ENCODE measurements around the gene PPIE. TPM values are rescaled to one million over a fixed set of nuclear protein-coding genes. Genes with fewer than 3 reads are reported as not detected.

The PPIE gene
- total RNA-seq, 4 donors from 2014 or later = 9.8 to 43.3 (median 23.5) TPM

DNA sequence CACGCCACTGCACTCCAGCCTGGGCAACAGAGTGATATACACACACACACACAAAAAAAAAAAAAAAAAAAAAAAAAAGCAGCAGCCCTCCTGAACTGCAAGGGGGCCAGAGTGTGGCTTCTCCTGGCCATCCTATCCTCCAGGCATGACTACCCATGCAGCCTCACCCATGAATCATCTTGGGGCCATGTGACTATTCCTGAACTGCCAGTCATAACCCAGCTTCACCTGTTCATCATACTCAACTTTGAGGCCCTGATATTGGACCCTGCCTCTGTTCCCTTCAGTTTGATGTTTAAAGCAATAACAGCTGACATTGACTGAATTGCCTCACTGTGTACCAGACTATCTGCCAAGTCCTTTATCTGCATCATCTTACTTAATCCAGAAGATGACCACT lies 44.7 kb upstream of the PPIE start:
- Histone ChIP-seq H3K36me3 (no peaks in the 10 kb centered on the region), H3K27ac (no peak overlapping the region), H3K4me1 (peaks cover 0 to 19% (median 18%) of the 10 kb centered on the region in 4 donors), H3K27me3 (peaks cover 89% of the 10 kb centered on the region), H3K9me3 (no peaks in the 10 kb centered on the region), H3K4me3 (no peak overlapping the region)
- in situ Hi-C loops (cut with MboI; ENCODE audit: low pct_ligation_motif_present in 1 of 4, low pct_unique_long_range_greater_than_20kb in 1 of 4, low sequenced_read_pairs in 3 of 4) (no loop called here), intact Hi-C loops (cut with DNase I; ENCODE audit: low total_unique reads) (no loop called here)
- no peak for DNase-seq
- no peak for TF ChIP-seq EP300 (IDR thresholded peaks at IDR 0.05; ENCODE audit: low read depth)
- TF ChIP-seq POLR2A (IDR thresholded peaks at IDR 0.05) = no peak
- TF ChIP-seq POLR2AphosphoS5 (IDR thresholded peaks at IDR 0.05) = no peak
- TF ChIP-seq, protein P1, sequence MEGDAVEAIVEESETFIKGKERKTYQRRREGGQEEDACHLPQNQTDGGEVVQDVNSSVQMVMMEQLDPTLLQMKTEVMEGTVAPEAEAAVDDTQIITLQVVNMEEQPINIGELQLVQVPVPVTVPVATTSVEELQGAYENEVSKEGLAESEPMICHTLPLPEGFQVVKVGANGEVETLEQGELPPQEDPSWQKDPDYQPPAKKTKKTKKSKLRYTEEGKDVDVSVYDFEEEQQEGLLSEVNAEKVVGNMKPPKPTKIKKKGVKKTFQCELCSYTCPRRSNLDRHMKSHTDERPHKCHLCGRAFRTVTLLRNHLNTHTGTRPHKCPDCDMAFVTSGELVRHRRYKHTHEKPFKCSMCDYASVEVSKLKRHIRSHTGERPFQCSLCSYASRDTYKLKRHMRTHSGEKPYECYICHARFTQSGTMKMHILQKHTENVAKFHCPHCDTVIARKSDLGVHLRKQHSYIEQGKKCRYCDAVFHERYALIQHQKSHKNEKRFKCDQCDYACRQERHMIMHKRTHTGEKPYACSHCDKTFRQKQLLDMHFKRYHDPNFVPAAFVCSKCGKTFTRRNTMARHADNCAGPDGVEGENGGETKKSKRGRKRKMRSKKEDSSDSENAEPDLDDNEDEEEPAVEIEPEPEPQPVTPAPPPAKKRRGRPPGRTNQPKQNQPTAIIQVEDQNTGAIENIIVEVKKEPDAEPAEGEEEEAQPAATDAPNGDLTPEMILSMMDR (IDR thresholded peaks at IDR 0.05) = no peak
- 94% methylated on average over 1 of the region's 1 CpG; no CpG with 5 or more reads in 1 of the 2 donors for WGBS, 2 donors (ENCODE audit: low coverage in 1 of 2)

DNA sequence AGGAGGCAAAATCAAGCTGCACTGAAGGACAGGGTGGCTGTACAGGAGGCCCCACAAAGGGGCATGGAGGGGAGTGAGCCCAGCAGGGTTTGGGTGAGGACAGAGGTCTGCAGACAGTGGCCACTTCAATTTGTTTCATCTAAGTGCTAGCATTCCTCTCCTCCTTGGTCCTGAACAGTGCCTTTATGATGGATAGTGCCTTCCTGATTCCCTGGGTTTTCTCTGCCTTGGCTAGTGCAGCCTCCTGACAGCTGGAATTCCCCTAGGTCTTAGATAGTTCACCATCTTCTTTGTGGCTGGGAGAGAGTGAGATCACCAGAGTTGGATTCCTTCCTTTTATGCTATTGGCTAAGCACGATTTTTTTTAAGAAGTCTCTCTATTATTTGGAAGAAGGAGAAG lies 43.7 kb upstream of the PPIE start:
- peaks cover 81% of the 10 kb centered on the region for H3K27me3 ChIP-seq
- intact Hi-C loops (cut with DNase I; ENCODE audit: low total_unique reads) = no loop called here
- peaks cover 0 to 19% (median 18%) of the 10 kb centered on the region in 4 donors for H3K4me1 ChIP-seq
- no peak overlapping the region for H3K4me3 ChIP-seq
- no peak overlapping the region for H3K27ac ChIP-seq
- DNase-seq = no peak
- no peaks in the 10 kb centered on the region for H3K9me3 ChIP-seq
- WGBS, 2 donors (ENCODE audit: low coverage in 1 of 2) = 15% methylated on average over 1 of the region's 1 CpG; no CpG with 5 or more reads in 1 of the 2 donors
- in situ Hi-C loops (cut with MboI; ENCODE audit: low pct_ligation_motif_present in 1 of 4, low pct_unique_long_range_greater_than_20kb in 1 of 4, low sequenced_read_pairs in 3 of 4) = no loop called here
- no peaks in the 10 kb centered on the region for H3K36me3 ChIP-seq
- TF ChIP-seq EP300 (IDR thresholded peaks at IDR 0.05; ENCODE audit: low read depth) (no peak), POLR2AphosphoS5 (IDR thresholded peaks at IDR 0.05) (no peak), POLR2A (IDR thresholded peaks at IDR 0.05) (no peak)
- TF ChIP-seq, protein P1 (IDR thresholded peaks at IDR 0.05) = no peak

DNA sequence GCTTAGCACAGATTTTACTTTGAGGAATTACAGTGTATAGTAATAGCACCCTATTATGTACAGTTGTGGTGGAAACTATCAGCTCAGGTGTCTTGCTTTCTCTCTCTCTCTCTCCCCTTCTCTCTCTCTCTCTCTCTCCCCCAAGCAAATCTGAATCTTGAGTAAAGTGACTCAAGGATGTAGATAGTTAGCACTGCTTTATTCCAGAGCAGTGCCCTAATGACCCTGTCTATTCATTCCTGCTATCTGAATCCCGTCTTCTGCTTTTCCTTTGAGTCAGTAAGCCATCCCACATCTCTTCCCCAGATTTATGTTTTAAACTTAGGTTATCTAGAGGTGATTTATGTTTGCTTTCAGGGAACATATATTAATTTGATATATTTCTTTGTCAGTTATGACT lies 42.2 kb upstream of the PPIE start:
- peaks cover 66% of the 10 kb centered on the region for H3K27me3 ChIP-seq
- no peak overlapping the region for H3K4me3 ChIP-seq
- in situ Hi-C loops (cut with MboI; ENCODE audit: low pct_ligation_motif_present in 1 of 4, low pct_unique_long_range_greater_than_20kb in 1 of 4, low sequenced_read_pairs in 3 of 4) (no loop called here), intact Hi-C loops (cut with DNase I; ENCODE audit: low total_unique reads) (no loop called here)
- DNase-seq = no peak
- no peaks in the 10 kb centered on the region for H3K36me3 ChIP-seq
- no peak overlapping the region for H3K27ac ChIP-seq
- H3K9me3 ChIP-seq = no peaks in the 10 kb centered on the region
- TF ChIP-seq POLR2AphosphoS5 (IDR thresholded peaks at IDR 0.05) (no peak), POLR2A (IDR thresholded peaks at IDR 0.05) (no peak), EP300 (IDR thresholded peaks at IDR 0.05; ENCODE audit: low read depth) (no peak)
- TF ChIP-seq, protein P1 (IDR thresholded peaks at IDR 0.05) = no peak
- 56 to 59% methylated on average over 1 of the region's 1 CpG for WGBS, 2 donors (ENCODE audit: low coverage in 1 of 2)
- peaks cover 0 to 14% (median 12%) of the 10 kb centered on the region in 4 donors for H3K4me1 ChIP-seq

DNA sequence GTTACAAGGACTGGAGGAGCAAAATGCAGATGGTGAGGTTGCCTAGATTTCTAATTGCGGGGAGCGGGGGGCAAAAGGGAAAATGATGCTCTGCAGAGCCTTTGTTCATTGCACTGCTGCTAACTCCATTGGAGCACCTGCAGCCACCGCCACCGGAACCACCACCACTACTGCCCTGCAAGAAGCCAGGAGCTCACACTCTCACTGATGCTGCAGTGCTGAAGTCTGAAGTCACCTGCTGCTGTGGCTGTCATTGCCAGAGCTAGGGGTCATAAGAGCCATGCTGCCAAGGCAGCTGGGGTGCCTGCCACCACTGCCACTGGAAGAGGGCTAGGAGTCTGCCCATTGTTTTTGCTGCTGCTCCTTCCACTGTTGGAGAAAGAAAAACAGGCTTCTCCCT lies 40.1 kb upstream of the PPIE start:
- 62 to 96% methylated on average over 2 to 4 of the region's 4 CpGs for WGBS, 2 donors (ENCODE audit: low coverage in 1 of 2)
- intact Hi-C loops (cut with DNase I; ENCODE audit: low total_unique reads) = no loop called here

More for the DNA sequence above, 40.1 kb upstream of the PPIE start:
- Histone ChIP-seq H3K27me3 (peaks cover 45% of the 10 kb centered on the region), H3K27ac (no peak overlapping the region), H3K9me3 (no peaks in the 10 kb centered on the region), H3K36me3 (no peaks in the 10 kb centered on the region), H3K4me1 (peaks cover 0 to 3% (median 1%) of the 10 kb centered on the region in 4 donors), H3K4me3 (no peak overlapping the region)
- no peak for DNase-seq
- in situ Hi-C loops (cut with MboI; ENCODE audit: low pct_ligation_motif_present in 1 of 4, low pct_unique_long_range_greater_than_20kb in 1 of 4, low sequenced_read_pairs in 3 of 4) = no loop called here
- TF ChIP-seq EP300 (IDR thresholded peaks at IDR 0.05; ENCODE audit: low read depth) (no peak), POLR2A (IDR thresholded peaks at IDR 0.05) (no peak), POLR2AphosphoS5 (IDR thresholded peaks at IDR 0.05) (no peak)
- TF ChIP-seq, protein P1 (IDR thresholded peaks at IDR 0.05) = no peak

All from transverse colon (tissue), 4 donors.